SIG-M5 (cell line): Measurements from ENCODE around the gene PGAP2.
A peak's percentile ranks its signal among the peaks of the same experiment; 100 is the strongest.
"Not testable (repeated sequence)": the region's sequence is repeated elsewhere in the genome, so short reads cannot be mapped to it uniquely, and the experiment has no call there.

ENCODE experiments used
- DNase-seq: peaks from one replicate; lab custom pipeline; 2025; lab: John Stamatoyannopoulos, UW

Gene PGAP2

DNA sequence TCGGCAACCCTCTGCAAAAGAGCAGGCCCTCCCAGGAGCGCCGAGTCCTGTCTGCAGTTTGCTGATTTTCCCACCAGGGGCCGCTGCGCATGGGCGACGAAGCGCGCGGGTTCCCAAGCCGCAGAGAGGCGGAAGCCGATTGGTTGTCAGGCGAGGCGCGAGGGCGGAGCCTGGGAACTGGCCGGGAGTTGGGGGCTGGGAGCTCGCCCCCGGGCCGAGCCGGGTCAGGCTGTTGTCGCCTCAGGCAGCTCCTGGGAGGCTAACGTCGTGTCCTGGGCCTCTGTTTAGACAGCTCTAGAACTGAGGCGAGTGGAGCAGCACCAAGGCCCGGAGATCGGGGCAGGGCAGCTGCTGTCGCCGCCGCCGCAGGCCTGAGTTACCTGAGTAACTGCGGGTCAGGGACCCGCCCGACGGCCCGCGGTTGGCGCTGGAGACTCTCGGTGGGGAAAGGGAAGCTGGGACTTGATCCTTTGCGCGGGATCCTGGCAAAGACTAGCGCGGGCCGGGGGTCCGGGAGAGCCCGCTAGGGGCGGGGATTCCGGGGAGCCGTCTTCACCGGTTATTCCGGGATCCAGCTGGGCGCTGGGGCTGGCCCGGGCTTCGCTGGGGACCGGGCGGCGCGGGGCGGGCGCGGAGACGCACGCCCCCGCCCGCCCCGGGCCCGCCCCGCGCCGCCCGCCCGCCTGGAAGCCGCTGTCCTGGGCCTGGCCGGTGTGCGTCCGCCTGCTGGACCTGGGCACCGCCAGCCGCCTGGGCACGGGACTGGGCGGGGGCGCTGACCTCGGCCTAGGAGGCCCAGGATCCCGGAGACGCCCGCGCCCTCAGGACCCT lies 46.8 kb downstream of the PGAP2 start, which contains the start of gene STIM1:
Gene STIM1 (plus strand): TSS at position 688 of the 831 bp plus-strand sequence. CDS start 607 bp downstream, outside the sequence.
- peak; percentile 35 for DNase-seq

DNA sequence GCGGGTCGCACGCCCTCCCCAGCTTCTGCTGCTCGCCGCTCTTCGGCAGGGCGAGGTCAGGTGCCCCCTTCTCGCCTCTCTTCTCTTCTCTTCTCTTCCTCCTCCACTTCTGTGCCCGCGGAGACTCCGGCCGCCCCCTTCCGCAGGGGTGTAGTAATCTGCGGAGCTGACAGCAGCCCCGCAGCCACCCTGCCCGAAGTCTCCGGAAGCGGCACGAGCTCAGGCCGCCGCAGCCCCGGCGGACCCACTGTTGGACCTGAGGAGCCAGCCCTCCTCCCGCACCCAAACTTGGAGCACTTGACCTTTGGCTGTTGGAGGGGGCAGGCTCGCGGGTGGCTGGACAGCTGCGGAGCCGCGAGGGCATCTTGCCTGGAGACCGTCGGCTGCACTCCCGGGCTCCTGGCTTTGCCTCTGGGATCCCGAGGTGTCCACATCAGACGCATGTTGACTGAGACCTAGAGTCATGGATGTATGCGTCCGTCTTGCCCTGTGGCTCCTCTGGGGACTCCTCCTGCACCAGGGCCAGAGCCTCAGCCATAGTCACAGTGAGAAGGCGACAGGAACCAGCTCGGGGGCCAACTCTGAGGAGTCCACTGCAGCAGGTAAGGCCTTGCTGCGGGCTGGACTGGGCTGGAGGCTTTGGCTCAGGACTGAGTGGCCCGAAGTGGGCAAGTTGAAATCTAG lies 47.6 kb downstream of the PGAP2 start:
- DNase-seq, result no peak

DNA sequence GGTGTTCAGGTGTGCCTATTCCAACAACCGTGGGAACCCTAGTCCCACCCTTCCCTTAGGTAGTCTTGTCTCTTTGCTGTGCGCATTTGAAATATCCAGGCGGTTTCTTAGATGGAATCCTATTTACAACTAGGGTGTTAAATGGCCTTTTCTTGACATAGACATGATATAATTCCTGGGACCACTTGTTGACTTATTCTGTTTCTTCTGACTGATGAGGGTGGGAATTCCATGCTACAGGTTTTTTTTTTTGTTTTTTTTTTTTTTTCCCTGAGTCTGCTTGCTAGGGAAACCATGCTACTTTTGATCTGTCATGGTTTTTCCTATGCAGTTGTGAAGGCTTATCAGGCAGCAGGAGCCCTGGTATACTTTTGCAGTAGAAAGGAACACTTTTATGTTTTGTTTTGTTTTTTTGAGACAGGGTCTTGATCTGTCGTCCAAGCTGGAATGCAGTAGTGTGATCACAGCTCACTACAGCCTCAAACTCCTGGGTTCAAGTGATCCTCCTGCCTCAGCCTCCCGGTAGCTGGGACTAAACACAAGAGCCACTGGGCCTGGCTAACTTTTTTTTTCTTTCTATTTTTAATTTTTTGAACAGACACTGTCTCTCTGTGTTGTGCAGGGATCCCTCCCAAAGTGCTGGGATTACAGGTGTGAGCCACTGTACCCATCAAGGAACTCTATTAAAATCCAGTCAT lies 48.6 kb downstream of the PGAP2 start:
- no peak for DNase-seq

DNA sequence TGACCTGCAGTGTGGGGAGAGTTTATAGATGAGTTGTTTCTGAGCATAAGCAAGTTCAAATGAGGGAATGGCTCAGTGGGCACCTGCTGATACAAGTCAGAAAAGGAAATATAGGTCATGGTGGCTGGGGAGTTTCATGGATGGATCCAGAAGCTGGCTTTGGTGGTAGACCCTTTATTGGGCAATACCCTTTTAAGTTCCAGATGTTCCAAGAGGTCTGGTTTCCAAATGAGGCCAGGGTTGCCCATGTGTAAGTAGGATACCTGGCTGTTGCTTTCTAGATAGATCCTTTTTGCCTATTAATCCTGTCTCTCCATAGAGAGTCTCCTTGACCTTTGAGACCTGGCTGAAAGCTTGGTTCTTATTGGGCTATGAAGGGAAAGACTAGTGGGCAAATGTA lies 49.3 kb downstream of the PGAP2 start:
- no peak for DNase-seq

DNA sequence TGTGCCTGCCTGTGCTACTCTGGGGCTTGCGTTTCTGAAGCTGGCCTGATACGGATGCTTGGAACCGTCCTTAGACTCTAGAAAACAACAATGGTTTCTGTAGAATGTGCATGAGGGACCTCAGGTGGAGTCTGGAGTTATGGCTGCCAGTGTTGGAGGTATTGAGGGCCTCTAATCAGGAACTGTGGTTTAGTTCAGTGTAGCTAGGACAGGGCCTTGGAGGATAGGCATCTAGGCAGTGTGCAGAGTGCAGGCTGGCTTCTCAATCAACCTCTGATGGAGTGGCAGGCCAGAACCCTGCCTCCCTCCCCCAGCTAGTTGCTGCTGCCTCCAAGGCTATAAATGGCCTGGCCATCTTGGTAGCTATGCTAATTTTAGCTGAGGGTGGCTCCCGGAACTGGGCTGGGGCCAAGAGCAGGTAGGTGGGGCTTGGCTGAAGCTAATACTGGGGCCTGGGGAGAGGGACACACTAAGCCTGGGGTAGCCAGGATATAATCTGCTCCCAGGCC lies 51.1 kb downstream of the PGAP2 start:
- no peak for DNase-seq

DNA sequence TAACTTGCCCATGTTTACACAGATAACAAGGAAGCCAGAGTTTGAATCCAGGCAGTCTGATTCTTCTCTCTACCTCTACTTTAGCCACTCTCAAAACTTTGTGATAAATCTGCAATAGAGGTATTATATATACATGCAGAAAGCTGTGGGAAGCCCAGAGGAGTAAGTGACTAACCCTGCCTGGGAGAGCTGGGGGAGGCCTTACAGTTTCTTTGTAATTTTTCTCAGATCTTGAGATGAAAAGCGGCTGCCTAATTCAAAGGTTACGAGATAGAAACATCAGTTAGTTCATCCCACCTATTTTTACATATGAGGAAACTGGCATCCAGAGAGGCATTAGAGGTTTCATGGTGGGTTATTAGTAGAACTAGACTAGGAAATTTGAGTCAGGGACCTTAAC lies 52.0 kb downstream of the PGAP2 start:
- no peak for DNase-seq

DNA sequence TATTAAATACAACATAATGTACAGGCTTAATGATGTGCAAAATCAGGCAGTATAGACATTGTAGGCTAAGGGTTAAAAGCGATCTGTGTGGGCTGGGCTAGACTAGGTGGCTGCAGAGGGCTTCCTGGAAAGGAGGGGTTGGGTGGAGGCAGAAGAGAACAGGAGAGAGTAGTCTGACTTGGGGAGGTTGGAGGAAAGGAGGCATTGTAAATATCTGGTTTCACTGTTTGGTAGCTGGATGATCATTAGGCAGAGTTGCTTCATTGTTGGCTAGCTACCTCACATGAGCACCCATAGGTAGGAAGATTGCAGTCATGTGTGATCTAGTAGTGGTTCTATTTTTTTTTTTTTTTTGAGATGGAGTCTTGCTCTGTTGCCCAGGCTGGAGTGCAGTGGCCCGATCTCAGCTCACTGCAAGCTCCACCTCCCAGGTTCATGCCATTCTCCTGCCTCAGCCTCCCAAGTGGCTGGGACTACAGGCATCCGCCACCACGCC lies 52.6 kb downstream of the PGAP2 start:
- not testable (repeated sequence) for DNase-seq

DNA sequence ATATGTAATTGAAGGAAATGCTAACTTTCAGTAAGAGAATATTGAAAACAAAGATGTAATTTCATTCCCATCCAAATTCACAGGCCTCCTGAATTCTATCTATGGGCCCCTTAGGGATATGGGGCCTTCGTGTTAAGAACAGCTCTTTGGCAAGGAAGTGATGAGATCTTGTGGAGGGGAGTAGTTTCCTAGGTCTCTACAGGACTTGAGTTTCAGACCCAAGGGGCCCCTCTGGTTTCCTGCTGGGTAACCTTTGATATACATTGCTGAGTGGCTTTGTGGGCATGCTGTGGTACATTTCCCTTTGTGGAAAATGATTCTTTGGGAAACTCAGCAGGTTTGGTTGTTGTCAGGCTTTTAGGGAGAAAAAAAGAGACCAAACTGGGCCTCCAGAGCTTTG lies 53.3 kb downstream of the PGAP2 start:
- no peak for DNase-seq

DNA sequence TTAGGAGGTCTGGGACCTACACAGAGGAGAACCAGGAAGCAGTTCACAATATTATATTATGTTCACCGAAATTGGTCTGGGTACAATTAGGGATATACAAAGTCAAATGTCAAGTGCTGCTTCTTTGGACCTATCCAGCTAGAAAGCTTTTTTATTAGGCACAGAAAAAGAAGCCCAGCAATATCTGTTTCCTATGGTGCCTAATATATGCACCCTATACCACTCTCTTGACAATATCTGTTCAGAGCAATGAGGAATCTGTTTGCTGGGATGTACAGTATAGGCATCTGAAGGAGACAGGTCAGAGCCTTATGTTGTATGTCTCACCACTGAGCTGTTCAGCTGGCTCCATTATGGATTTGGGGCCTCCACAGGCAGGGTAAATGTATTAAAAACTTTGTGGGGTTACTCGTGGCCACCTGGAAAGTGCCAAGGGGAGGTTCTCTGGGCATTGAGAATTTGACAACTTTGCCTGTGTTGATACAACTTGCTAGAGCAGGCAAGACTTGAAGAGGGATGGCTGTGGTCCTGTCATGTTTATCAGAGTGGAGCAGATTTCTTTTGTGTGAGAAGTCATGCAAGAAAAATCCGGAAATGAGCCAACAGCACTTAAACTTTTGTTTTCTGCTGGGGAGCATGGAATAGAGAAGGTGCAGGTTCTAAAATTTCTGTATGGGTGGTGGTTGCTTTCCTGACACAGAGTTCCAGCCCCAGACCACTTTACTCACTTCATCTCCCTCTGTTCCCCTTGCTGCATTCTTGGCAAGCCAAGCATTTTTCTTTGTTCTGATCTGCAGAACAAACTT lies 57.2 kb downstream of the PGAP2 start:
- no peak for DNase-seq

DNA sequence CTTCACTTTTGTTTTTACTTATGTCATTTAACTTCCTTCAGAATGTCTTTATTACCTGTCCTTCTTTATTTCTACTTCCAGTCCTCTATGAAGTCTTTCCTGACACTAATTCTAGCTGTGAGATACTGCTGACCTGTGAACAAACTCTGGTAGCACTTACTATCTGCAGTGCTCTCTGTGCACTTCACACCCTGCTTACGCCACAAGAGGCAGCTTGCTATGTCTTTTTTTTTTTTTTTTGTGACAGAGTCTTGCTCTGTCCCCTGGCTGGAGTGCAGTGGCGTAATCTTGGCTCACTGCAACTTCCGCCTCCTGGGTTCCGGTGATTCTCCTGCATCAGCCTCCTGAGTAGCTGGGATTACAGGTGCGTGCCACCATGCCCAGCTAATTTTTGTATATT lies 57.8 kb downstream of the PGAP2 start:
- peak; percentile 2 for DNase-seq

DNA sequence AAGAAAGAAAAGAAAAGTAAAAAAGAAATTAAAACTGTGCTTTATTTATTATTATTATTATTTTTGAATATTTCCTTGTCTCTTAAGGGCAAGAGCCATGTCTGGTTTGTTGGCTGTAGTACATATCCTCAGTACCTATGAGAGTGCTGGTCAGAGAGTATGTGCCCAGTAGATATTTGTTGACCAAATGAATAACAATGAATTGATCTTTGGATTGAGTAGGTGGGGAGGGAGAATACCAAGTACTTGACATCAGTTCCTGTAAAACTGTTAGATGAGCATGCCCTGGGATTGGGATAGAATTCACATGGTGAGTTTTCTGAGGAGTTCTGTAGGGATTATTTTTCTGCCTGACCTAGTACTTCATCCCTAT lies 58.5 kb downstream of the PGAP2 start:
- no peak for DNase-seq

DNA sequence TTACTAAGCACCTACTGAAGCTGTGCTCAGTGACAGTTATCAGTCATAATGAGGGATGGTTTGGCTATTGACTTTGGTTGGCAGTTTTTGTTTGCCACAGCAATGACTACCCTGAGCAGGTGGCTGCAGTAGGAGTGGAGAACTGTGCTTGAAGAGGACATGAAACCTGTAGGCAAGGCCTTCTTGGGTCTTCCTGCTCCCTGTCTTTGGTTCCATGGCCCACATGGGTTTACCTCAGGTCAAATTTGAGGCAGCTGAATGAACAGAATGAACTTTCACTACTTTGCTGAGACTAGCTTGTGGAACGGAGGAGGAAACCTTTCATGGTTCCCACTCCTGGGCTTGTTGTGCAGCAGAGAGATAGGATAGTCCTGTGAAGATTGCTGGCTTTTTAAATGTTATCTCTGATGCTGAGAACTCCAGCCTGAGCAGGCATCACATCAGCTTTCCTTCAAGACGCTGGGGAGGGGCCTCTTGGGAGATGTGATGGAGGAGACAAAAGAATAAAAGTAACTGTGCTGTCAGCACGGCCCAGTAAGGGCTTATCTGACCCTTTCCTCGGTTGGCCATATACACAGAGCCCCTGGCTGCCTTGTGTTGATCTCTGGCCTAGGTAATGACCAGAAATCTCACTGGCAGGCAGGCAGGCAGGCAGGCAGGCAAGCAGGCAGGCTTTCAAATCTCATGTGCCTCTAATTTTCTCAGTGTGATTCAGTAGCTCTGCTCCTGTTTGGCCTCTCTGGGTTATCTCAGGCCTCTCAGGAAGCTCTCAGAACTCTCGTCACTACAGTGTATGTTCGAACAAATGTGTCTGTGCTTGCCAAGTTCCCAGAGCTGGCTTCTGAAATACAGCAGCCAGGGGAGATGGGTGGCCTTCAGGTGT lies 59.1 kb downstream of the PGAP2 start:
- no peak for DNase-seq

DNA sequence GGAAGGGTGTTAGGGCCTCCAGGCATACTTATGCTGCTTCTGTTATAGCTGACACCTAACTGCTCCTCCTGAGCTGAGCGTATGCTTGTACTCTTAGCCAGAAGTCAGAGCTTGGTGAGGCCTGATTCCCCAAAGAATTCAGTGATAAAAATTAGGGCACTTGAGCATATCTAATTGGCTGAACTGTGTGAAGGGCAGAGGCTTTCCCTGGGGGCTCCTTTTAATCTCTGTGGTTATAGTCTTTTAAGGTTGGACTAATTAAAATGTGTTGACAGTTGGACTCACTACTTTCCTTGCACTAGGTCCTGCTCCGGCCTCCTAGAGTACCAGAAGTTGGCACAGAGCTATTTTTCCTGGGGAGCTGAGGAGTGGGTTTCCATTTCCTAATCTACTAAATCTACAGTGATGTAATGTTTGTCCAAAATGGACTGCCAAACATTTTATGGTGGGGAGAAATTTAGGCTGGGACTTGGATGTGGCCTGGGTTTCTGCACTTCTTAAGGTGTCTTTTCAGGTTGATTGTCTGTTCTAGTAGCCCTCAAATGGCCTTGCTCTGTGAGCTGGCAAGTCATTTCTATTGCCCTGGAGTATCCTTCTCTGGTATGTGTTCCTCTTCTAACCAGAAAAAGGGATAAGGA lies 65.5 kb downstream of the PGAP2 start:
- no peak for DNase-seq
